GM12801 (cell line): ENCODE measurements around the gene SUSD1.

Experiments
- TF ChIP-seq, protein P1 (sequence below): IDR thresholded peaks from one replicate; pipeline ENCODE4 v1.5.1; 2011; ENCODE audit warnings: control low read depth; ENCODE audit not compliant: insufficient read length; ENCODE audit errors: extremely low read depth

Gene SUSD1

DNA sequence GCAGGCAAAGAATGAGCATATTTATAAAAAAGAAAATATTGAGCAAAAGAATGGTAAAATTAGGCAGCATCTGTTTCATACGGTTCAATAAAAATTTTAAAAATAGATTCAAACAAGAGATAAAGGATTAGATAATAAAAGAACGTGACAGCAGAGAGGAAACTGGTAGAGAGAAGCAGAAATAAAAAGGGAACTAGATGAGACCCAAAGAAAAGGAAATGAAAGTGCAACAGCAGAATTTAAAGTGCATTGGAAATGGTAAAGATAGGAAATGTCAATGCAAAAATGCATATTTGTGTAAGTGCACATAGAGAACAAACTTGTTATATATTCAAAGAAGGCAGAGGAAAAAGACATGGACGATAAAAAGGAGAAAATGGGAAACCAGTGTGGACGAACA lies 70.2 kb downstream of the SUSD1 start:
- TF ChIP-seq, protein P1, sequence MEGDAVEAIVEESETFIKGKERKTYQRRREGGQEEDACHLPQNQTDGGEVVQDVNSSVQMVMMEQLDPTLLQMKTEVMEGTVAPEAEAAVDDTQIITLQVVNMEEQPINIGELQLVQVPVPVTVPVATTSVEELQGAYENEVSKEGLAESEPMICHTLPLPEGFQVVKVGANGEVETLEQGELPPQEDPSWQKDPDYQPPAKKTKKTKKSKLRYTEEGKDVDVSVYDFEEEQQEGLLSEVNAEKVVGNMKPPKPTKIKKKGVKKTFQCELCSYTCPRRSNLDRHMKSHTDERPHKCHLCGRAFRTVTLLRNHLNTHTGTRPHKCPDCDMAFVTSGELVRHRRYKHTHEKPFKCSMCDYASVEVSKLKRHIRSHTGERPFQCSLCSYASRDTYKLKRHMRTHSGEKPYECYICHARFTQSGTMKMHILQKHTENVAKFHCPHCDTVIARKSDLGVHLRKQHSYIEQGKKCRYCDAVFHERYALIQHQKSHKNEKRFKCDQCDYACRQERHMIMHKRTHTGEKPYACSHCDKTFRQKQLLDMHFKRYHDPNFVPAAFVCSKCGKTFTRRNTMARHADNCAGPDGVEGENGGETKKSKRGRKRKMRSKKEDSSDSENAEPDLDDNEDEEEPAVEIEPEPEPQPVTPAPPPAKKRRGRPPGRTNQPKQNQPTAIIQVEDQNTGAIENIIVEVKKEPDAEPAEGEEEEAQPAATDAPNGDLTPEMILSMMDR: no peak

DNA sequence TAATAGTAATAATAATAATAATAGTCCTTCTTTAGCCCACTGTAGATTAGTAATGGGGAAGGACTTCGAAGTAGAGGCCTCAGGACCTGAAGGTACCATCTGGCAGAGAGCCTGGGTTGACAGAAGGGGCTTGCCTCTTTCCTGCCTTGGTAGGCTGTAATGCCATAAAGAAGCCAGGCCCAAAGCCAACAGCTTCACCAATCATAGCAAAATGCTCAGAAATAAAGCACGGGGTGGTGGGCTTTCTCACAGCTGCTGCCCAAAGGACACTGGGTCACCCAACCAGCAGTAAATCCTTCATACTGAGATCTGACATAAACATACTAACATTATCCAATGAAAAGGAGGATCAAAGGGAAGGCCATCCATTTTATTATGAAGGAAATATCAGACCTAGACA lies 70.7 kb downstream of the SUSD1 start:
- TF ChIP-seq, protein P1: no peak

DNA sequence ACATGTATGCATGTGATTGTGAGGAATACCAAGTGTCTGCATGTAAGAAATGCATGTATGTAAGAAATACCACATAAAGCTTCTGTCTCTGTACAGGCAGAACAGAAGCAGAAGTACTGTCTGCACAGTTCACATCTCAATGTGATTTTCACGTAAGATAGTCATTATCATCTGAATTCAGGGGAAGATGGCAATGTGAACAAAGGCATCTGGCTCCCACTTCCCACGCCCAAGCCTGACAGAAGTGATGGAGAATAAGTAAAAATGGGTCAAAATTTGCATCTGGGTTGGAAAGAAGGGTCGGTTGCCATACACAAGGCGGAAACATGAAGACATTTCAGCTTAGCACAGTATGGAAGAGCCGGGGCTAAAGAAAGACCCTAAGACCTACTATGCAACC lies 71.7 kb downstream of the SUSD1 start:
- TF ChIP-seq, protein P1: no peak

DNA sequence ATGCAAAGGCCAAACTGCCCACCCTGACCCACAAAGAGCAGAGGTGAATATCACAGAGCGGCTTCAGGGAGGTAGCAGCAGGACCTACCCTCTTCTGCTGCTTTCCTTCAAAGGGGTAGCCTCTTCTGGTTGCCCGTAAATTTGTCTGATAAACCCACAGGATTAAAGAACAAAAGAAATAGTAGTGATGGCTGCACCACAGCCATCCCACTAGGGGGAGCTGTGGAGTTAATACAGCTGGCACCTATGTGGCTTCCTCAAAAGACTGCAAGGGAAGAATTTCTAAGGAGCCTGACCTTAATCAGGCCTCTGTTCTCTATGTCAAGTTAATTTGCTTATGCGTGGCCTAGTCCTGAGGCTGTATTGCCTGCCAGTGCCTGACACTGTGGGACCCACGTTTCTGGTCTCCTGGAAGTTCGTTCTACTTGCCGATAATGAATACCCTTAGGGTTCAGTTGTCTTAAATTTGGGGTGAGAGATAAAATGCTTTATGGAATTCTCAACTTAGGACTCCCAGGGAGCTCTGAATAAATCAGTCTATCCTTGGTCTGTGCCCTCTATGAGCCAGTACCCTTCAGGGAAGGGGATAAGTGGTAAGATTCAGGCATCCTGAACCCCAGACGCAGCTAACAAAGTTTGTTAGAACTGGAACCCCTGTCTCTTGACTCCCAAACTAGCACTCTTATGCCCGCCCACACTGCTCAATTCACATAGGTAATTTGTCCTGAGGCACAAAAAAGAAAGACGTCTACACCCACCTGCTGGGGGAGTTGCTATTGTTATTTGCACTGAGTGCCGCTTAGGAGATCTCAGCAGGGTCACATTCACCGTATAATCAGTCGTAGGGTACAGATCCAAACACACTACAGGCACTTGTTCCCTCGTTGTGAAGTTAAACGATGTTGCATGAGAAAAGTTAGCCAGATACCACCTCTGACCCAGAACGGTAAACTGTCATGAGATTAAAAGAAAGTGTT lies 77.1 kb downstream of the SUSD1 start:
- TF ChIP-seq, protein P1: peak; percentile 80

DNA sequence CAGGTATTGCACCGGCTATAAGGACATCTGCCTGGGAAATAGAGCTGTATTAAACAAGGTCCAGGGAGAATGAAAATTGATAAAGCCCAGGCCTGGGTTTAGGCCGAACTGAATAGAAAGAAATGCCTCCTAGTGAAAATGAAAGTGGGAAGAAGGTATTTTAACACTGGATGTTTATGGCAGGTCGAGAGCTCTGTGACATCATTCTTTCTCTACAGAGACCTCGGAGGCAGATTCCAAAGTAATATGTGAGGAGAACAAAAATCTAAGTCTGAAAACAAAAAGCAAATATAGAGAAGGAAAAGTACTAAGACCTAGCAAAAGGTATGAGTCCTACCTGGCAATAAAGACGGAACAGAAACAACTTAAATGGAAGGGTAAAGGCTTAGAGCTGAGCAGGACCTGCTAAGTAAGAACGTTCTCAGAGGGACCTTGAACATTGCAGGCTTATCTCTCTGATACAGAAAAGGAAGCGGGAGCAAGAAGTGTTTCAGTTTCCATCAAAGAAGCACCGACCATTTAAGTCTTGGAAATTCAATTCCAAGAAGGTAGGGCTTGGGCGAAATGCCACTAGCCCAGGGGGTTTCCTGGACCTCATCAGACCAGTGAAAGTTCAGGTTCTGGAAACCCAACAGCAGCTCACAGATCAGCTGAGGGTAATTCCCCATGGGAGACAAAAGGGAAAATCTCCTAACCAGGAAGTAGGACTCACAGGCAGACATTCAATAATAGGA lies 80.0 kb downstream of the SUSD1 start:
- TF ChIP-seq, protein P1: no peak

DNA sequence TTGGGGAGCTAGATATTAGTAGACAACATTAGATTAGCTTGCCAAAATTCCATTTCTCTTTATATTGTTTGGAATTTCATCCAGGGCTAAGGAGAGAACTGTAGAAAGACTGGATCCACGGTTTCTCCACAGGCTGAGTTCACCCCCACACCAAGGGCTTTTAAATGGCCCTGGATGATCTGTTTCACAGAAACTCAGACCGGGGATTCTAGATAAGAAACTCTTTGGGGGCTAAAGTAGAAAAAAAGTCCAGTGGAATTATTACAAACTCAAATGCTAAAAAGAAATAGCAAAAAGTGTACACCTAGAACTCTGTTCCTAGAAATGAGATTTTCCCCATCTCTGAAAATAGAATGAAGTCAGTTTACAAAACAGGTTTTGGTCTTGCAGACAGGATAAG lies 80.9 kb downstream of the SUSD1 start:
- TF ChIP-seq, protein P1: no peak

DNA sequence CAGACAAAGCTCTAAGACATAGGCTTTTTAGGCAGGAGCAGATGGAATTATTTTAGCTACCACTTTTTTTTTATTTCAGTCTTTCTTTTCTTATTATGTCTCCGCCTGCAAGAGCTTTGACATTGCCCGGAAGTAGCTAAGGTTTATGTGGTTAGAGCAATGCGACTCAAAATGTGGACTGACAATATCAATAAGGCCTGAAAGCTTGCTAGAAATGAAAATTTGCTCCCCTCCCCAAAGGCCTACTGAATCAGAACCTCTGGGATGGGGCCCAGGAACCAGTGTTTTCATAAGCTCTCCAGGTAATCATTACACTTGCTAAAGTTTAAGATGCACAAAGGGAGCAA lies 81.3 kb downstream of the SUSD1 start:
- TF ChIP-seq, protein P1: no peak
